ENCODE measurements around the gene ZNF148.

GRCh38 chr3:125374501-125374995 lies 577 bp downstream of the ZNF148 start:
- TF ChIP-seq CTCF (conservative IDR thresholded peaks at IDR 0.05; ENCODE audit: low read depth, low read length) (no peak; the same call in 1 of the 2 replicates), USF2 (IDR thresholded peaks at IDR 0.05; ENCODE audit: low read depth, low read length) (no peak), POLR2A (IDR thresholded peaks at IDR 0.05; ENCODE audit: low read depth, low read length) (no peak), NFE2L2 (IDR thresholded peaks at IDR 0.05; ENCODE audit: low read depth, low read length) (no peak), MXI1 (IDR thresholded peaks at IDR 0.05; ENCODE audit: borderline replicate concordance, low read depth, low read length) (0 out of 2 replicates have a peak, but pooled peaks have one; percentile 9)

Data from IMR-90 (cell line).